GM19438 (cell line): Measurements from ENCODE around the gene BUB1B.

ENCODE experiments used
- ATAC-seq: cut with Tn5 transposase; IDR thresholded peaks from one replicate; pipeline ENCODE4 v1.9.1; 2021; ENCODE audit warnings: low read depth; ENCODE audit not compliant: unreplicated experiment

BUB1B gene

GRCh38 chr15:40239404-40239692 is 78.5 kb downstream of the BUB1B start:
- no peak for ATAC-seq

GRCh38 chr15:40239693-40240618 is 79.1 kb downstream of the BUB1B start:
- ATAC-seq, result no peak

GRCh38 chr15:40240619-40241221 is 79.9 kb downstream of the BUB1B start:
- ATAC-seq, result no peak

DNA sequence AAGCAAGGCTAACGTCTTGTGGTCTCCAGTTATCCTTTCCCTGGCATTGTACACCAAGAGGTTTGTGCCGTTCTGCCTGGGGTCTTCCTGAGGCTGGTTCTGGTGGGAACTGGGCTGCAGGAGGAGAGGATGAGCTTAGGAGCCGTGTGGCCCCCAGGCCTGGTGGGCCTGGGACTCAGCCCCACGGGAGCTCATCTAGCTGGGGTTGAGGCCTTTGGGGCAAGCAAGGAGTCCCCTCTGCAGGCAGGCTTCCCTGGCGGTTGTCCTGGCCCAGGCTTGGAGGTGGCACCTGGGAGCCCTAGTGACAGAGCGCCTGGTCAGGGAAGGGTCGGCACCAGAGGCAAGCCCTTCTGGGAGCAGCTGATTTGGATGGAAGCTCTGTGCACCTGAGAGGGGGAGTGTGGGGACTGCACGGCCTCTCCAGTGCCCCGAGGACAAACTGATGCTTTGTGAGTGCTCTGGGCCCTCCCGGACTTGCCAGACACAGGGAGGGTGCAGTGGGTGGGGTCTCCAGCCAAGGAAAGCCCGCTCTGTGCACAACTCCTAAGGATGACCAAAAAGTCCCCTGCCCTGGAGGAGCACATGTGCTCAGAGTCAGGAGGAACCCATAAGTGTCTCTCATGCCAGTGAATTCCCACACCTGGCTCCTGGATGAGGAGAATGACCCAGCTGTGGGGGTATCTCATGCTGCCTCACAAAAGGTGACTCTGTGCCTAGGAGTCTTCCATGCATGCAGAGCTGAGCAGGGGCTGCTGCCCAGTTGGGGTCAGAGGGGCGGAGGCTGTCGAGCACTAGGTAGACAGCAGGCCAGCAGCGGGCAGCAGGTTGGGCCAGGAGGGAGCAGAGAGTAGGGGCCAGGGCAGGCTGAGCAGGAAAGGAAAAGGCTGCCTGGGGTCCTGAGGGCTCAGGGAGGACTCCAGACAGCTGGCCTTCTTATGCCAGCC is 80.7 kb downstream of the BUB1B start:
- ATAC-seq, result no peak

- ATAC-seq, result no peak
Observed at GRCh38 chr15:40242213-40242599, 81.3 kb downstream of the BUB1B start.

DNA sequence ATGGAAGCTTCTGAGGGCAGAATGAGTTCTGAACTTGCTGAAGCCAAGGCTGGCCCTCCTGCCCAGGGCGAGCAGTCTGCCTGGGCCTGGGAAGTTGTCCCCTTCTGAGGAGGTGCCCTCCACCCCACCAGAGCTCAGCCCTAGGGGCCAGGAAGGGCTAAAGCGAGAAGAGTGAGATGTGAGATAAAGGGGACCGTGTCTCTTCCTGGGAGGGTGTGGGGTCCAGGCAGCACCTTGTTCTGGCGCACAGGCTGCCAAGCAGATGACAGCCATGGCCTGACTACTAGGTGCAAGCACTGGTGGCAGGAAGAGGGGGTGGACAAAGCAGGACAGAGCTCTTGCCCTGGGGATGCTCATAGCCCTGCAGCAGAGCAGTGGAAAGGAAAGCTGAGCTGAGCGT is 81.7 kb downstream of the BUB1B start:
- ATAC-seq, result no peak

DNA sequence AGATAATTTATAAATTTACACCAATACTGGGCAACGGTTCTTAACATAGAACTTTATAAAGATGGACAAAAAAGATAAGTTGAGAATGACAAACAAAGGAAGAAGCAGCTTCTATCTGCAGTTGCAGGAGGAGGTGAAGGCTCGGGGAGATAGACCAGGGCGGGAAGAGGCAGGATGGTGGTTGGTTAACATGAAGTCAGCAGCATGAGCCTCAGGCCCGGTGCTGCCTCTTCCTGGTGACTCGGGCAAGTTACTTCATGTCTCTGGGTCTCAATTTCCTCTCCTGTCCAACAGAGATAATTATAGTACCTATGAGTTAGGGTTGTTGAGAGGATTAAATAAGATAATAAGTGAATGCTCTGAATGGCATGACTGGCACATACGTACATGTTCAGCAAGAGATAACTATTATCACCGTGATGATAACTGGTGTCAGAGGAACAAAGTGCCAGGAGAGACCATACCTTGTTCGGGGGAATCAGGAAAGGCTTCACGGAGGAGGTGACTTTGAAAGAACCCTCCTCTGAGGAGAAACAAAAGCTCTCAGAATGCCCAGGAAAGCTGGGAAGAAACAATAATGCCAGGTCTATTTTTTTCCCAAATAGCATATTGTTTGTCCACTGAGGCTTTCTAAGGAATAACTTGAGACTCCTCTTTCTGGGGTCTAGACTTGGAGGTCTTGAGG is 82.4 kb downstream of the BUB1B start:
- no peak for ATAC-seq

DNA sequence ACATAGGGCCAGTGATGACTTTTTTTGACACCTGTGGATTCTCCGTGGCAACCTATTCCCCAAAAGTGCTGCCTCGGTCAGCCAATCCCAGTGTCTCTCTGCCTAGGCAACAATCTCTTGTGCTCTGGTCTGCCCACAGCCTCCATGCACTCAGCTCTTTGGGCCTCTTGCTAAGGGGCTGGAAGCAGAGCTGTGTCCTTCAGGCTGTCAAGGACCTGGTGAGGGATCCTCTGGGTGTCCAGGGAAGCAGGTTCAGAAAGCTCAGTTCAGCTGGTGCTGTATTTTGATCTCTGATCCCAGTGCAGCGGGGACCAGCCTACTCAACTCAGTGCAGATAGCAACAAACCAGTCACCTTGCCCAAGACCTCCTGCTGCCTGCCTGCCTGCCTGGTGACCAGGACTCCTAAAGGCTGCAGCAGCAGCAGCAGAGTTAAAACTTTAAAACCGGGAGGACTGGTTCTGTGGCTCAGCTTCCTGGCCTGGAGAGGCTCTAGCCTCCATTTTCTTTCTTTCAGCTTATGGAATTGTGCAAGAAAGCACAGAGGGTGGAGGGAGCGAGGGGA is 84.2 kb downstream of the BUB1B start:
- no peak for ATAC-seq

DNA sequence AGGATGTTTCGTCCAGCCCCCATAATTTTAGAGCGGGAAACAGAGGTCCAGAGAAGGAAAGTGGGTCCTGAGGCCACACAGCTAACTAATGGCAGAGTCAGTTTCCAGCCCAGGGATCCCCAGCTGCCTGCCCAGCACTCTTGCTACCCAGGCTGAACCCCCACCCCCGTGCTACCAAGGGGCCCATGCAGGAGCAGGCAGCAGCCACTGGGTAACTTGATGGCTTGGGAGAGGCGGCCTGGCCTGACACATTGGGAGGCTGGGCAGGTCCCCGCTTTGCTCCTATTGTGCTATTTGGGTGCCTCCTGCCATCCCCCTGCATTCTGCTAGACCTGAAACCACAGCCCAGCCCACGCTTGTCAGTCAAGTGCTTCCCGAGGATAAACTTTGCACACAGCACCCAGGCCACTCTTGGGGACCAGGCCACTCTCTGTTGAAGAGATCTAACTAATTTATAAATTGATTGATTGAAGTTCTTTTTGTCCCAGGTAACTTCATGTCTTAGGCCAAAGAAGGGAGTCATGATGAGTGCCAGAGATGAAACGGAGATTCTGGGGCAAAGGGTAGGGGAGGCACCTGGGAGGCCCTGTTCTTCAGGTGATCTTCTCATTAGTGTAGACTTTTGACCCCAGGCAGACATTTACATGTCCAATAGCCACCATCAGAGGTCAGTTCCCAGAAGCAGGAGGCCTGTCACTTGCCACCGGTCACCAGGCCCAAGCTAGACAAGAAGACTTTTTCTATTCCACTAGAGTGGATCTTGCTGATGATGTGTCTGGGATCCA is 85.0 kb downstream of the BUB1B start:
- no peak for ATAC-seq

DNA sequence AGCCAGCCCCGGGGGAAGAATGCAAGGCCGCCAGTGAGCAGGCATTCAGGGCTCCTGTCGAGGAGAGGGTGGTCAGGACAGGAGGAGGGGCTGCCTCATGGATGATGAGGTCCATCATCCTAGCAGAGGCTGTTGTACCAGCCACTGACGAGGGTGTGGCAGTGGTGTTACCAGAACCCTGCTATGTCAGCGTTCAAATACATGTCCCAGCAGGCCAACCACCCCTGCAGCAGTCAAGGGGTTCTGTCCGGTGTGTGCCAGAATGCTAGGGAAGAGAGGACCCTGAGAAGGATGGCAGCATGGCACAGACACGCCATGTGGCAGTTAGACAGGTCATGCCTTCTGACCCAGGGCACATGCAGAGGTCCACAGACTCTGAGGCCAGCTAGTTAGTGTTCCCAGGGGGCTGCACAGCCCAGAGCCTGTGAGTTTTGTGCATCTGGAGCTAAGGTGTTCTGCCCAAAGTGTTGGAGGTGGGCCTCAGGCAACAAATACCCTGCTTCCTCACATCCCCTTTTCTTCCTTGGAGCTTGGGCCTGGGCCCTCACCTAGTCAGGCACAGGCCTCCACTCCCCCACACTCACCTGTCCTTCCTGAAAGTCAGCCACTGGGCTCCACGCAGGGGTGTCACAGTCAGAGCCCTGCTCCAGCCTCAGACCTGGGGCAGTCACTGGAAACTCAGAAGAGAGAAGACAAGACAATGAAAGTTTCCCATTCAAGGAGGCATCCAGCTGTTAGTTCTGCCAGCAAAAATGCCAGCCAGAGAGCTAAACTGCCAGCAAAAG is 85.8 kb downstream of the BUB1B start:
- ATAC-seq, result no peak

- no peak for ATAC-seq
Observed at GRCh38 chr15:40247406-40247971, 86.6 kb downstream of the BUB1B start.

DNA sequence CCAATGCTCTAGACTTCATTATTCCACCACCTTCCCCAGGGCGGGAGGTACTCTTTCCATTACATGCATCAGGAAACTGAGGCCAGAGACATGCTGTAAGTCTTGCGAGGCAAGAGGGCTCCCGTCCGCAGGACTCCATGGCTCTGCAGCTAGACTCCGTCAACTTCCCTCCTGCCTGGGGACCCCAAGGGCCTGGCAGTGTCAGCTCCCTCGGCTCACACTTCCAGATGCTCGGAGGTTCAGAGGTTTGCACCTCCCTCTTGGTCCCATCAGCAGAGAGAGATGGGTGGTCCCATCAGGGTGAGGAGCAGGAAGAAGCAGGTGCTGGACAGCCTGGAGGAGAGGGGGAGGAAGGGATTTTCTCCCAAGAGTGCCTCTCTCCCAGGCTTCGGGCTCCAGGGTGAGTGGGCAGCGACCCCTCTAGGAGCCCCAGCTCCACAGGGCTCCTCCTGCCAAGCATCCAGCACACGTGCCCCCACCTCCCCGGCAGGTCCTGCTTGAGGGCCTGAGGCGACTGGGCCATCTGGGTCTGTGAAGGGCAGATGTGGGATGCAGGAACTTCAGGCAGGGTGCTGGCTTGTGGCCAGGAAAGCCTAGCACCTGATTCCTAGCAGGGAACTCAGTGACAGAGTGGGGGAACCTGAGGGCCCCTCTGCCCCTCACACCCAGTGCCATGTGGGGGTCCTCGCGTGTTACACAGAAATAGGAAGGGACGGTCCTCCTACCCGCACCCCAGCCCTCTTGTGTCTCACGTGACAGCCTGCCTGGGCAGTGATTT is 87.3 kb downstream of the BUB1B start:
- no peak for ATAC-seq

DNA sequence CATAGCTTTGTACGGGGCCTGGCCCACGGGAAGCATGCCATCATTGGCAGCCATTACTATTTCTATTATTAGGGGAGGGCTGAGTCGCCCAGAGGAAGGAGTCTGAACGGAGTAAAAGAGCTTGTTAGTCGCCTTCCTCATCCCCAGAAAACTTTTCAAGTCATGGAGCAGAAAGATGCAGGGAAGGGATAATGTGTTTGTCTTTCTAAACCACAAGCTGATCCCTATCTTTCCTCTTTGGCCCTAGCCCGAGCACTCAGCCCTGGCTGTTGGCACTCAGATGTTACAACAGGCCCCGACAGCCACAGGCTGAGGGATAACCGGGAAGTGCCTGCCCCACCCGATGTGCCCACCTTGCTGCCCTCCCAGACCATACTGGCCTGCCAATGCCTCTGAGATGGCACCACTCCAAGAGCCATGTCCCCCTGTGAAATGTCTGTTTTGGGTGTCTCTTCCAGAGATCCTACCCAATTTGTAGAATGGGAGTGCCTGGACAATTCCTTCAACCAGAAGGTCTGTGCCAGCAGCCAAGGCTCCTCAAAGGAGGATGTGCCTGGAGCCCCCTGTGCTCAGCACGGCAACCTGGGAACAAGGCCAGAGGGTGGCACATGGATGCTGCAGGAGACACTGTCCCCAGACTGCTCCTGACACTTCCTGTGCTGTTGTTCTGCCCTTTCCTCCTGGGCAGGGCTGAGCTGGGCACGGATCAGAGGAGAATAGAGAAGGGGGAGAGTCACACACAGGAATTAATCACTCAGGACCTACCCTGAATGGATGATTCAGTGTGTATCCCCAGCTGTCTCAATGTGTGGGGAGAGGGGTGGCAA is 88.8 kb downstream of the BUB1B start:
- ATAC-seq, result no peak

DNA sequence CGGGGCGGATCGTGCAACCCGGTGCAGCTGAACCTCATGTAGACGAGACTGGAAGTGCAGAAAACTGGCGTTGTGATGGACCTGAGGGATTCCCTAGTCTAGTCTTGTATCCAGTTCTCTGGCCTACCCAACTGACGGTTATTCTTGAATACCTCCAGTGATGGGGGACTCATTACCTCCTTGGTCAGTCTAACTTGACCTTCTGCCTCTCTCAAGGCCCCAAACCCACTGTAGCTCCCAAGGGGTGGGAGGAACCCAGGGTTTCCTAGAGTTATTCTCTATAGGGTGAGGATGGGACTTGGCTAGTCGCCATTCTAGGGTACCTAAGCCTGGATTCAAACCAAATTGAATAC is 89.4 kb downstream of the BUB1B start:
- no peak for ATAC-seq

DNA sequence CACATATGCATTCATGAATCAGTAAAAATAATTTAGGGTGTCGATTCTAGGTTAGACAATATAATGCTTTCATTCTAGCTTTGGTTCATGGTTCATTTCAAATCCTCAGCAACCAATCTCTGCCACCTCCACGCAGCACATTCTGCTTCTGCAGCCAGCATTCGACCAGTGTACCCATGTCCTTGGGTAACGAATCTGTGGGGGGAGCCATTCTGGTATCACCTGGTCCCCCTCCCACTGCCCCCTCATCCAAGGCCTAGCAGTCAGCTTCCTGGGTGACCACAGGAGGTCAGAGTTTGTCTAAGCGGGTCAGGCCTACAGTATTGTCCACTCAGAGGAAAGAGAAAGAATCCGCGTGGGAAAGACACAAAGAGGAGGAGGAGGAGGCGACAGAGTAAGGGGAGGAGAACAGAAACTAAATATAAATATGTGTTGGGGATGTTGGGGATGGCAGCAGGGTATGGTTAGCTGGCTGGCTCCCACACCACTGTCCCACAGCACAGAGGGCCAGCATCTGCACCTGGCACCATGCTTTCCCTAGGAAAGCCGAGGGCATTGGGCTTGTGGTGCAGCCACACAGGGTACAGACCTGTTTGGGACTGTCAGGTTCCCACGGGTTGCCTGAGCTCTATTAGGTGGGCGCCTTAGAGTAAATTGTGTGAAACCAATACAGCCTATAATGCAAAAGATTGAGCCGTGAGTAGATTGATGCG is 90.1 kb downstream of the BUB1B start:
- no peak for ATAC-seq

DNA sequence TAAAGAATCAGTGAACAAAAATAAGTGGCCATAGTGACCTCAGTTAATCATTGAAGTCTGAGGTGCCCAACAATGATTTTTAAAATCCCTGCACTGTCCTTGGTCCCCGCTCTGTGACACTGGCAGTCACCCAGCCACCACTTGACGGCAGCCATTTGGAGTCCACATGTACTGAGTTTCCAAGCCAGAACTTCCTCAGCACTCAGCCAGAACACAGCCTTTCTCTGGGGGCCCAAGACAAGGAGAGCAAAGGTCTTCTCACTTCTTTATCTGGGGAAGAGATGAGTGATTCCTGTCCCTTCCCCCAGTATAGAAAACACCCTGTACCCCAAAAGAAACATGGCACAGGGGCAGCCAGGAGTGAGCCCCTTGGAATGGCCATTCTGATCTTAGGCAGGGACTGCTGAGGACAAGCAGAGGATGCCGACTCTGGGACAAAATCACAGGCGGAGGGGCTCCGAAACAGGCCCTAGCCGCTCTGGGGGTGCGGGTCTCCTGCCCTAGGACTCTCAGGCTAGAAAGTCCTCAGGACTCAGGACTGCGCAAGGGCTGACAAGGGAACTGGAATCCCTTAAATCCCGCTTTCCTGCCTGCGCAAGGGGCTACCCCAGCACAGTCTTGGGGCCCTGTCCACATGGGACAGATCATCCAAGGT is 90.7 kb downstream of the BUB1B start:
- no peak for ATAC-seq
